Esophagus muscularis mucosa (tissue), 4 donors: Measurements from ENCODE around the gene EML6. TPM values are rescaled to one million over a fixed set of nuclear protein-coding genes. Genes with fewer than 3 reads are reported as not detected.
"Not testable (repeated sequence)": the region's sequence is repeated elsewhere in the genome, so short reads cannot be mapped to it uniquely, and the experiment has no call there.

Experiments used
- DNase-seq: peaks from one replicate; pipeline ENCODE4 v3.0.0-alpha.2; 2017; ENCODE audit errors: extremely low spot score
- H3K27ac ChIP-seq, 4 donors: fragments of 200-600 bp; sonication (generic); replicated peaks in 1 of 4; 1 replicate in 3 of 4; 2 replicates in 1 of 4; pipeline ENCODE4 v1.5.1; 2016 to 2019; ENCODE audit warnings: mild to moderate bottlenecking in 1 of 4
- H3K27me3 ChIP-seq, 4 donors: fragments of 200-600 bp; sonication (generic); one replicate each; pipeline versions ENCODE4 v1.5.1 to v1.6.0; 2016 to 2019
- H3K36me3 ChIP-seq, 4 donors: fragments of 200-600 bp; sonication (generic); one replicate each; pipeline ENCODE4 v1.5.1; 2016 to 2019
- H3K4me1 ChIP-seq, 4 donors: fragments of 200-600 bp; sonication (generic); one replicate each; pipeline ENCODE4 v1.5.1; 2016 to 2019
- H3K4me3 ChIP-seq, 4 donors: fragments of 200-600 bp; sonication (generic); 1 replicate in 2 of 4; 2 replicates in 2 of 4; pipeline ENCODE4 v1.5.1; 2016 to 2019; ENCODE audit warnings: mild to moderate bottlenecking in 4 of 4, moderate library complexity in 1 of 4
- H3K9me3 ChIP-seq, 4 donors: fragments of 200-600 bp; sonication (generic); 1 replicate in 3 of 4; 2 replicates in 1 of 4; pipeline ENCODE4 v1.5.1; 2016 to 2019
- CTCF ChIP-seq, 3 experiments: fragments of 200-600 bp in 2 of 3; fragments of 450-650 bp in 1 of 3; sonication (generic) in 2 of 3; IDR thresholded peaks; one replicate each; pipeline ENCODE4 v1.5.1; 2017 to 2019; ENCODE audit warnings: antibody characterized with exemption in 3 of 3, mild to moderate bottlenecking in 2 of 3, moderate library complexity in 1 of 3
- EP300 ChIP-seq: sonication (generic); formaldehyde crosslinking; IDR thresholded peaks from one replicate; pipeline ENCODE4 v1.6.1; 2017; ENCODE audit warnings: antibody characterized with exemption
- POLR2A ChIP-seq: fragments of 450-650 bp; IDR thresholded peaks from one replicate; pipeline ENCODE4 v1.6.1; 2017; ENCODE audit warnings: antibody characterized with exemption, moderate library complexity, mild to moderate bottlenecking, low read depth
- POLR2AphosphoS5 ChIP-seq, 2 donors: sonication (generic); formaldehyde crosslinking; IDR thresholded peaks; one replicate each; pipeline ENCODE4 v1.6.1; 2017; ENCODE audit warnings: antibody characterized with exemption in 2 of 2
- WGBS: methylation state at CpG from one replicate; pipeline ENCODE4 v1.1.5; 2018; 5-methylcytosine and 5-hydroxymethylcytosine counted together
- intact Hi-C: fragments of 100-400 bp; cut with DNase I; formaldehyde crosslinking; loops from one replicate; pipeline ENCODE4 v1.15.1; 2023
- total RNA-seq, 4 donors: library from RNA; depleted of rRNA; stranded (reverse); fragments of >200 nt; gene quantifications; one replicate each; pipeline versions ENCODE4 v1.1.0 to v1.2.1, GENCODE V29; 2016

EML6 gene
- total RNA-seq, 4 donors from 2014 or later = 0.75 to 4.6 (median 0.89) TPM

GRCh38 chr2:54838585-54839035, 115.1 kb downstream of the EML6 start:
- intact Hi-C loops = loop anchor here (5.0 to 10.0 kb wide), 3 partner anchors 111 to 731 kb away; no protein-coding TSS in a partner anchor
- Histone ChIP-seq H3K9me3 (no peaks in the 10 kb centered on the region), H3K4me3 (no peak overlapping the region), H3K27me3 (no peaks in the 10 kb centered on the region), H3K4me1 (peaks cover 0 to 6% (median 4%) of the 10 kb centered on the region in 4 donors), H3K27ac (no peak overlapping the region), H3K36me3 (no peaks in the 10 kb centered on the region)
- TF ChIP-seq POLR2A (no peak), CTCF (IDR thresholded peaks at IDR 0.05) (peak; percentile 80 to 93 (median 88))
- WGBS = 3% methylated on average over 3 of the region's 4 CpGs
- DNase-seq = no peak

- Histone ChIP-seq H3K4me1 (peaks cover 0 to 6% (median 4%) of the 10 kb centered on the region in 4 donors), H3K27ac (no peak overlapping the region), H3K27me3 (no peaks in the 10 kb centered on the region), H3K4me3 (no peak overlapping the region), H3K9me3 (no peaks in the 10 kb centered on the region), H3K36me3 (no peaks in the 10 kb centered on the region)
- intact Hi-C loops = loop anchor here (5.0 to 10.0 kb wide), 3 partner anchors 112 to 732 kb away; no protein-coding TSS in a partner anchor
- DNase-seq = no peak
- TF ChIP-seq POLR2AphosphoS5 (IDR thresholded peaks at IDR 0.05) = no peak
- TF ChIP-seq POLR2A = no peak
- no peak for TF ChIP-seq EP300
- 87% methylated on average over 6 of the region's 6 CpGs for WGBS
Observed at GRCh38 chr2:54839461-54840255, 116.2 kb downstream of the EML6 start.

- no peaks in the 10 kb centered on the region for H3K9me3 ChIP-seq
- intact Hi-C loops = no loop called here
- WGBS = 75% methylated on average over 7 of the region's 7 CpGs
Observed at GRCh38 chr2:54840559-54841468, 117.4 kb downstream of the EML6 start.

GRCh38 chr2:54841500-54841899, 118.0 kb downstream of the EML6 start:
- 97% methylated on average over 10 of the region's 10 CpGs for WGBS
- H3K36me3 ChIP-seq, H3K4me3 ChIP-seq, DNase-seq, H3K27me3 ChIP-seq, H3K27ac ChIP-seq, intact Hi-C loops, H3K9me3 ChIP-seq: not testable (repeated sequence)
- peaks cover 0 to 12% (median 4%) of the 10 kb centered on the region in 4 donors for H3K4me1 ChIP-seq

More at GRCh38 chr2:54840559-54841468, 117.4 kb downstream of the EML6 start:
- H3K27me3 ChIP-seq = no peaks in the 10 kb centered on the region
- no peak for DNase-seq
- H3K36me3 ChIP-seq = no peaks in the 10 kb centered on the region
- no peak overlapping the region for H3K4me3 ChIP-seq
- H3K4me1 ChIP-seq = peaks cover 0 to 12% (median 4%) of the 10 kb centered on the region in 4 donors
- H3K27ac ChIP-seq = no peak overlapping the region
- TF ChIP-seq CTCF (IDR thresholded peaks at IDR 0.05) (no peak), EP300 (no peak), POLR2A (no peak), POLR2AphosphoS5 (IDR thresholded peaks at IDR 0.05) (no peak)

GRCh38 chr2:54845094-54845493, 121.6 kb downstream of the EML6 start:
- TF ChIP-seq EP300 = no peak
- Histone ChIP-seq H3K4me1 (peaks cover 0 to 6% (median 0%) of the 10 kb centered on the region in 4 donors), H3K4me3 (no peak overlapping the region), H3K27ac (no peak overlapping the region), H3K27me3 (no peaks in the 10 kb centered on the region), H3K9me3 (no peaks in the 10 kb centered on the region), H3K36me3 (no peaks in the 10 kb centered on the region)
- DNase-seq = no peak
- WGBS = 71% methylated on average over 5 of the region's 5 CpGs
- intact Hi-C loops = no loop called here

- no peaks in the 10 kb centered on the region for H3K9me3 ChIP-seq
- intact Hi-C loops = no loop called here
- WGBS = 20% methylated on average over 2 of the region's 2 CpGs
- no peaks in the 10 kb centered on the region for H3K27me3 ChIP-seq
- peaks cover 0 to 6% (median 0%) of the 10 kb centered on the region in 4 donors for H3K4me1 ChIP-seq
- TF ChIP-seq POLR2A (no peak), POLR2AphosphoS5 (IDR thresholded peaks at IDR 0.05) (no peak), EP300 (no peak), CTCF (IDR thresholded peaks at IDR 0.05) (no peak)
- H3K4me3 ChIP-seq = no peak overlapping the region
- no peak for DNase-seq
- no peak overlapping the region for H3K27ac ChIP-seq
- no peaks in the 10 kb centered on the region for H3K36me3 ChIP-seq
Observed at GRCh38 chr2:54845514-54845913, 122.1 kb downstream of the EML6 start.
